H1 (cell line): ENCODE results near the gene ZNRF3. TPM values are rescaled to one million over a fixed set of nuclear protein-coding genes. Genes with fewer than 3 reads are reported as not detected.
A peak's percentile ranks its signal among the peaks of the same experiment; 100 is the strongest.

Experiments used
- CTCF ChIA-PET: fragments of 300-600 bp; sonication (Branson Sonifier 250); formaldehyde crosslinking; loops from one replicate; lab custom pipeline; 2021; ENCODE audit not compliant: partially characterized antibody; lab: Charles Lee
- POLR2A ChIA-PET: fragments of 300-600 bp; sonication (Branson Sonifier 250); formaldehyde crosslinking; loops from one replicate; lab custom pipeline; 2021; ENCODE audit warnings: inconsistent platforms; ENCODE audit not compliant: partially characterized antibody; lab: Charles Lee
- DNase-seq, 2 experiments: peaks; one replicate each; pipeline versions ENCODE4 v3.0.0 to v3.0.0-alpha.2; 2010 to 2022; ENCODE audit warnings: low spot score in 2 of 2, low read depth in 1 of 2, mixed read lengths in 1 of 2
- FAIRE-seq: peaks from 2 replicates; lab custom pipeline; 2011; peaks lifted over from hg19 to GRCh38; lab: Jason Lieb, UNC
- H2AFZ ChIP-seq: 2 replicates; pipeline ENCODE4 v1.8.1; 2012; ENCODE audit warnings: low read length, inconsistent platforms
- H2AK5ac ChIP-seq: 2 replicates; pipeline ENCODE4 v1.6.1; 2013; ENCODE audit warnings: low read depth, low read length
- H2BK120ac ChIP-seq: replicated peaks from 2 replicates; pipeline ENCODE3; 2013; ENCODE audit warnings: low read depth, low read length, inconsistent platforms
- H2BK12ac ChIP-seq: 2 replicates; pipeline ENCODE4 v1.6.1; 2013; ENCODE audit warnings: low read depth, low read length
- H2BK15ac ChIP-seq: 2 replicates; pipeline ENCODE4 v1.6.1; 2013; ENCODE audit warnings: low read length
- H2BK20ac ChIP-seq: 2 replicates; pipeline ENCODE4 v1.6.1; 2013; ENCODE audit warnings: low read length
- H2BK5ac ChIP-seq: 2 replicates; pipeline ENCODE4 v1.6.1; 2013; ENCODE audit warnings: low read depth, low read length
- H3K14ac ChIP-seq: 2 replicates; pipeline ENCODE4 v1.6.1; 2013; ENCODE audit warnings: inconsistent platforms; ENCODE audit not compliant: insufficient read length
- H3K18ac ChIP-seq: 2 replicates; pipeline ENCODE4 v1.6.1; 2013; ENCODE audit warnings: low read length; ENCODE audit errors: extremely low read depth
- H3K23ac ChIP-seq: 2 replicates; pipeline ENCODE4 v1.6.1; 2013; ENCODE audit warnings: inconsistent platforms; ENCODE audit not compliant: insufficient read length
- H3K23me2 ChIP-seq: 2 replicates; pipeline ENCODE4 v1.6.1; 2013; ENCODE audit warnings: low read depth, low read length
- H3K27ac ChIP-seq: 2 replicates; pipeline ENCODE4 v1.6.1; 2011; ENCODE audit warnings: low read depth, low read length, inconsistent platforms
- H3K27me3 ChIP-seq, 4 experiments: replicated peaks in 1 of 4; 1 replicate in 1 of 4; 2 replicates in 3 of 4; pipeline versions ENCODE4 v1.6.1 to v1.8.1; 2011 to 2013; ENCODE audit warnings: low read length in 3 of 4, mild to moderate bottlenecking in 3 of 4, inconsistent platforms in 2 of 4, mixed read lengths in 2 of 4, moderate library complexity in 1 of 4; ENCODE audit not compliant: control insufficient read depth in 3 of 4, insufficient read depth in 3 of 4; ENCODE audit errors: extremely low read depth in 1 of 4
- H3K36me3 ChIP-seq, 4 experiments: 2 replicates each; pipeline versions ENCODE4 v1.6.1 to v1.8.1; 2011 to 2013; ENCODE audit warnings: mild to moderate bottlenecking in 4 of 4, low read length in 3 of 4, moderate library complexity in 2 of 4, control low read depth in 1 of 4, inconsistent platforms in 1 of 4; ENCODE audit not compliant: insufficient read depth in 4 of 4, control insufficient read depth in 2 of 4
- H3K4ac ChIP-seq: replicated peaks from 2 replicates; pipeline ENCODE3; 2013; ENCODE audit warnings: low read length, low read depth, mixed read lengths, inconsistent platforms; ENCODE audit not compliant: insufficient read length
- H3K4me1 ChIP-seq, 4 experiments: replicated peaks in 1 of 4; 1 replicate in 1 of 4; 2 replicates in 3 of 4; pipeline versions ENCODE4 v1.6.1 to v1.8.1; 2011 to 2013; ENCODE audit warnings: low read length in 3 of 4, inconsistent platforms in 2 of 4, mixed read lengths in 1 of 4; ENCODE audit not compliant: insufficient read depth in 4 of 4, control insufficient read depth in 3 of 4
- H3K4me2 ChIP-seq, 2 experiments: 2 replicates each; pipeline versions ENCODE4 v1.6.1 to v1.8.1; 2011 to 2013; ENCODE audit warnings: low read depth in 2 of 2, low read length in 2 of 2, control low read depth in 1 of 2, inconsistent platforms in 1 of 2, mild to moderate bottlenecking in 1 of 2; ENCODE audit not compliant: insufficient read depth in 1 of 2
- H3K4me3 ChIP-seq, 4 experiments: fragments of 200-600, 300-600 bp in 1 of 4; sonication (generic), shearing (Covaris generic), sonication (Bioruptor Twin) in 1 of 4; 2 replicates each; pipeline versions ENCODE4 v1.5.1 to v1.8.1; 2011 to 2016; ENCODE audit warnings: low read length in 4 of 4, low read depth in 3 of 4, control low read depth in 2 of 4, inconsistent platforms in 2 of 4, mild to moderate bottlenecking in 2 of 4, mixed read lengths in 1 of 4, moderate library complexity in 1 of 4; ENCODE audit not compliant: insufficient read depth in 2 of 4; ENCODE audit errors: extremely low read depth in 1 of 4
- H3K56ac ChIP-seq: replicated peaks from 2 replicates; pipeline ENCODE3; 2013; ENCODE audit warnings: low read depth, mild to moderate bottlenecking, mixed read lengths, low read length, inconsistent platforms; ENCODE audit not compliant: insufficient read length
- H3K79me1 ChIP-seq: 2 replicates; pipeline ENCODE4 v1.6.1; 2013; ENCODE audit warnings: low read depth, low read length, control low read depth
- H3K79me2 ChIP-seq, 2 experiments: 2 replicates each; pipeline versions ENCODE4 v1.6.1 to v1.8.1; 2012 to 2013; ENCODE audit warnings: low read length in 2 of 2, mild to moderate bottlenecking in 2 of 2, inconsistent platforms in 1 of 2; ENCODE audit not compliant: insufficient read depth in 2 of 2, control insufficient read depth in 1 of 2
- H3K9ac ChIP-seq, 4 experiments: replicated peaks in 1 of 4; 1 replicate in 1 of 4; 2 replicates in 3 of 4; pipeline versions ENCODE4 v1.6.1 to v1.8.1; 2011 to 2013; ENCODE audit warnings: low read depth in 3 of 4, low read length in 3 of 4, control low read depth in 2 of 4, mild to moderate bottlenecking in 2 of 4, moderate library complexity in 2 of 4, inconsistent platforms in 1 of 4; ENCODE audit errors: extremely low read depth in 1 of 4
- H3K9me3 ChIP-seq, 2 experiments: 2 replicates each; pipeline versions ENCODE4 v1.6.1 to v1.8.1; 2012 to 2013; ENCODE audit warnings: mild to moderate bottlenecking in 2 of 2, moderate library complexity in 2 of 2, control low read depth in 1 of 2, inconsistent platforms in 1 of 2, low read depth in 1 of 2, low read length in 1 of 2, mixed read lengths in 1 of 2; ENCODE audit not compliant: insufficient read depth in 2 of 2
- H4K20me1 ChIP-seq, 2 experiments: replicated peaks in 1 of 2; 2 replicates each; pipeline versions ENCODE3 to v1.8.1; 2011 to 2013; ENCODE audit warnings: inconsistent platforms in 2 of 2, low read length in 2 of 2, mild to moderate bottlenecking in 1 of 2; ENCODE audit not compliant: insufficient read depth in 2 of 2, control insufficient read depth in 1 of 2
- H4K5ac ChIP-seq: 2 replicates; pipeline ENCODE4 v1.6.1; 2013; ENCODE audit warnings: low read length, low read depth, mixed read lengths, inconsistent platforms; ENCODE audit not compliant: insufficient read length
- H4K8ac ChIP-seq: 2 replicates; pipeline ENCODE4 v1.8.0; 2013; ENCODE audit warnings: mild to moderate bottlenecking, moderate library complexity, low read length, inconsistent platforms; ENCODE audit not compliant: insufficient read depth; ENCODE audit errors: extremely low read depth
- H4K91ac ChIP-seq: replicated peaks from 2 replicates; pipeline ENCODE3; 2013; ENCODE audit warnings: low read length, mixed read lengths, inconsistent platforms; ENCODE audit not compliant: insufficient read length
- BRCA1 ChIP-seq: IDR thresholded peaks from 2 replicates; pipeline ENCODE4 v1.6.1; 2012; ENCODE audit warnings: low read depth, low read length, improper control_type of control experiment
- CTCF ChIP-seq, 3 experiments: IDR thresholded peaks; 1 replicate in 2 of 3; 2 replicates in 1 of 3; pipeline versions ENCODE4 v1.5.1 to v1.6.1; 2011; ENCODE audit warnings: low read length in 3 of 3, mild to moderate bottlenecking in 3 of 3, inconsistent platforms in 2 of 3, low read depth in 1 of 3, moderate library complexity in 1 of 3; ENCODE audit not compliant: insufficient read depth in 1 of 3; ENCODE audit errors: control extremely low read depth in 1 of 3
- RAD21 ChIP-seq, 2 experiments: IDR thresholded peaks in 1 of 2; conservative IDR thresholded peaks in 1 of 2; 2 replicates each; pipeline ENCODE4 v1.6.1; 2011; ENCODE audit warnings: low read depth in 2 of 2, low read length in 2 of 2, improper control_type of control experiment in 1 of 2, inconsistent platforms in 1 of 2, mild to moderate bottlenecking in 1 of 2, moderate library complexity in 1 of 2
- SP1 ChIP-seq: IDR thresholded peaks from 2 replicates; pipeline ENCODE4 v1.6.1; 2011; ENCODE audit warnings: low read depth, low read length
- WGBS, 2 experiments: shearing (Covaris generic) in 1 of 2; methylation state at CpG; one replicate each; pipeline versions ENCODE4 v1.1.6 to v1.1.7; 2013 to 2015; ENCODE audit warnings: low lambda C conversion rate in 2 of 2, mixed read lengths in 2 of 2, inconsistent platforms in 1 of 2, low coverage in 1 of 2, missing lambda C conversion rate in 1 of 2; ENCODE audit not compliant: insufficient replicate concordance in 2 of 2, insufficient coverage in 1 of 2, insufficient read length in 1 of 2; ENCODE audit errors: extremely low coverage in 1 of 2, missing lambda C conversion rate in 1 of 2; 5-methylcytosine and 5-hydroxymethylcytosine counted together
- polyA plus RNA-seq, 7 experiments: library from polyadenylated mRNA; depleted of rRNA in 3 of 7; stranded (reverse) in 5 of 7; unstranded in 2 of 7; fragments of >200 nt in 5 of 7; fragments of 200-250 nt in 2 of 7; gene quantifications; 1 replicate in 5 of 7; 2 replicates in 1 of 7; 4 replicates in 1 of 7; pipeline versions ENCODE4 v1.2.1 to v1.2.3, GENCODE V29; 2011 to 2013; ENCODE audit warnings: missing spikeins in 2 of 7, mixed read lengths in 2 of 7
- total RNA-seq: library from RNA; stranded (reverse); fragmentation: NEBNext Ultra II Directional; extraction: Animal tissue kit (Norgen Biotek cat#: 25700); gene quantifications from 2 replicates; pipeline ENCODE4 v1.2.1, GENCODE V29; 2021

Gene ZNRF3
- total and polyA plus RNA-seq, 2 of the 8 experiments (the other 6 are each of a cell fraction or from before 2014, with no cell fraction given), result 14.1 to 21.7 TPM

- CTCF ChIA-PET, result interaction anchor here (0.7 to 5.6 kb wide), 24 partner anchors 8 to 287 kb away, joined by 3 to 37 read pairs (median 4); partner anchors contain the start of gene EMID1
- TF ChIP-seq SP1 (peak; percentile 87; the same call in 1 of the 2 replicates), RAD21 (IDR thresholded peaks at IDR 0.05 in 1 of 2, conservative IDR thresholded peaks at IDR 0.05 in 1 of 2; ENCODE audit: low read depth in 2 of 2, low read length in 2 of 2) (peak in 1 of 2 experiments; percentile 18; a peak in 1 of 4 replicates), BRCA1 (no peak), CTCF (IDR thresholded peaks at IDR 0.05; ENCODE audit: control extremely low read depth in 1 of 3, insufficient read depth in 1 of 3, low read depth in 1 of 3, low read length in 3 of 3) (peak in 1 of 3 experiments; percentile 3; a peak in 1 of 4 replicates)
Measured at GRCh38 chr22:28917747-28918549, 34.6 kb downstream of the ZNRF3 start.

More at GRCh38 chr22:28917747-28918549, 34.6 kb downstream of the ZNRF3 start:
- peak overlapping the region; percentile 53; a peak in 3 of 4 replicates for H3K4me2 ChIP-seq
- H2AK5ac ChIP-seq, result peak overlapping the region; percentile 78; the same call in 1 of the 2 replicates
- H4K20me1 ChIP-seq, result peaks cover 22 to 31% of the 10 kb centered on the region in 2 experiments
- DNase-seq (no peak), FAIRE-seq (no peak)
- H3K23ac ChIP-seq, result no peak overlapping the region
- peak overlapping the region in 1 of 4 experiments; percentile 5; a peak in 2 of 8 replicates for H3K4me3 ChIP-seq
- H2BK12ac ChIP-seq, result no peak overlapping the region
- H2BK20ac ChIP-seq, result no peak overlapping the region
- H3K36me3 ChIP-seq, result no peaks in the 10 kb centered on the region
- H3K56ac ChIP-seq, result no peak overlapping the region
- H3K9ac ChIP-seq, result no peak overlapping the region
- H3K9me3 ChIP-seq, result no peaks in the 10 kb centered on the region
- peaks cover 18 to 92% of the 10 kb centered on the region in 2 experiments for H3K79me2 ChIP-seq
- no peak overlapping the region for H3K27ac ChIP-seq
- 45% methylated on average over 12 of the region's 12 CpGs; no CpG with 5 or more reads in 1 of the 2 experiments for WGBS, 2 experiments
- no peak overlapping the region for H2AFZ ChIP-seq
- H2BK15ac ChIP-seq, result 0 out of 2 replicates have a peak overlapping the region, but pooled peaks have one; percentile 81
- H2BK5ac ChIP-seq, result peak overlapping the region; percentile 24; the same call in 1 of the 2 replicates
- H4K8ac ChIP-seq, result no peak overlapping the region
- H4K91ac ChIP-seq, result no peak overlapping the region
- POLR2A ChIA-PET, result interaction anchor here (0.6 to 2.4 kb wide), 15 partner anchors 9 to 121 kb away, joined by 3 to 9 read pairs (median 4); no protein-coding TSS in a partner anchor
- no peak overlapping the region for H3K4ac ChIP-seq
- peaks cover 2% of the 10 kb centered on the region; the same call in 1 of the 2 replicates for H3K23me2 ChIP-seq
- H3K27me3 ChIP-seq, result no peaks in the 10 kb centered on the region
- no peak overlapping the region for H2BK120ac ChIP-seq
- H3K4me1 ChIP-seq, result peaks cover 13 to 20% (median 17%) of the 10 kb centered on the region in 4 experiments
- H3K18ac ChIP-seq, result peak overlapping the region; percentile 86
- no peak overlapping the region for H3K14ac ChIP-seq
- H3K79me1 ChIP-seq, result peaks cover 30% of the 10 kb centered on the region
- H4K5ac ChIP-seq, result no peak overlapping the region
